Measurements from ENCODE around the gene JADE2. TPM values are rescaled to one million over a fixed set of nuclear protein-coding genes. Genes with fewer than 3 reads are reported as not detected.
A peak's percentile ranks its signal among the peaks of the same experiment; 100 is the strongest.
"Not testable (repeated sequence)": the region's sequence is repeated elsewhere in the genome, so short reads cannot be mapped to it uniquely, and the experiment has no call there.

JADE2 gene
- total and polyA plus RNA-seq, 7 donors: 4.9 to 53.8 (median 38.5) TPM

- DNase-seq: no peak
- Histone ChIP-seq H3K27me3 (no peaks in the 10 kb centered on the region), H3K4me3 (no peak overlapping the region), H3K4me1 (peaks cover 0 to 82% (median 72%) of the 10 kb centered on the region in 4 donors), H3K9me3 (no peaks in the 10 kb centered on the region), H3K27ac (peak overlapping the region; percentile 35 to 86 (median 59)), H3K36me3 (peaks cover 0 to 57% (median 3%) of the 10 kb centered on the region in 4 donors)
- WGBS, 2 donors: 88 to 96% methylated on average over 8 of the region's 8 CpGs
- intact Hi-C loops (cut with DNase I): no loop called here
- TF ChIP-seq POLR2A (IDR thresholded peaks at IDR 0.05) (no peak), CTCF (IDR thresholded peaks at IDR 0.05) (no peak), POLR2AphosphoS5 (IDR thresholded peaks at IDR 0.05) (no peak), EP300 (IDR thresholded peaks at IDR 0.05) (no peak)
Measured at GRCh38 chr5:134551901-134552300, 26.4 kb downstream of the JADE2 start.

GRCh38 chr5:134552301-134552700 lies 26.8 kb downstream of the JADE2 start:
- intact Hi-C loops (cut with DNase I): no loop called here
- peaks cover 0 to 57% (median 3%) of the 10 kb centered on the region in 4 donors for H3K36me3 ChIP-seq
- no peak for DNase-seq
- WGBS, 2 donors: 87 to 93% methylated on average over 3 of the region's 3 CpGs
- no peak overlapping the region for H3K4me3 ChIP-seq
- H3K27ac ChIP-seq: peak overlapping the region; percentile 35 to 86 (median 59)
- TF ChIP-seq POLR2AphosphoS5 (IDR thresholded peaks at IDR 0.05) (peak in 2 of 4 donors; percentile 38 to 51), EP300 (IDR thresholded peaks at IDR 0.05) (peak in 1 of 4 donors; percentile 46), CTCF (IDR thresholded peaks at IDR 0.05) (no peak)
- H3K9me3 ChIP-seq: no peaks in the 10 kb centered on the region
- no peaks in the 10 kb centered on the region for H3K27me3 ChIP-seq
- peaks cover 0 to 78% (median 68%) of the 10 kb centered on the region in 4 donors for H3K4me1 ChIP-seq

GRCh38 chr5:134552716-134553115 lies 27.2 kb downstream of the JADE2 start:
- intact Hi-C loops (cut with DNase I); H3K9me3 ChIP-seq; DNase-seq; H3K4me3 ChIP-seq; H3K27me3 ChIP-seq: not testable (repeated sequence)
- 91 to 92% methylated on average over 7 of the region's 7 CpGs for WGBS, 2 donors
- H3K27ac ChIP-seq: peak overlapping the region in 3 of 4 donors; percentile 35 to 86 (median 78)
- H3K36me3 ChIP-seq: peaks cover 0 to 55% (median 3%) of the 10 kb centered on the region in 4 donors
- H3K4me1 ChIP-seq: peaks cover 0 to 74% (median 63%) of the 10 kb centered on the region in 4 donors

GRCh38 chr5:134553821-134554267 lies 28.4 kb downstream of the JADE2 start:
- Histone ChIP-seq H3K27me3 (no peaks in the 10 kb centered on the region), H3K4me3 (no peak overlapping the region), H3K36me3 (peaks cover 0 to 48% (median 3%) of the 10 kb centered on the region in 4 donors), H3K9me3 (no peaks in the 10 kb centered on the region), H3K4me1 (peaks cover 0 to 63% (median 52%) of the 10 kb centered on the region in 4 donors), H3K27ac (peak overlapping the region; percentile 54 to 86 (median 82))
- TF ChIP-seq POLR2AphosphoS5 (IDR thresholded peaks at IDR 0.05): no peak
- no peak for TF ChIP-seq EP300 (IDR thresholded peaks at IDR 0.05)
- TF ChIP-seq POLR2A (IDR thresholded peaks at IDR 0.05): no peak
- no peak for TF ChIP-seq CTCF (IDR thresholded peaks at IDR 0.05)
- no peak for DNase-seq
- intact Hi-C loops (cut with DNase I): no loop called here
- 64 to 71% methylated on average over 6 of the region's 6 CpGs for WGBS, 2 donors

- H3K4me3 ChIP-seq: no peak overlapping the region
- H3K9me3 ChIP-seq: no peaks in the 10 kb centered on the region
- no peaks in the 10 kb centered on the region for H3K27me3 ChIP-seq
- peak overlapping the region; percentile 67 to 86 (median 82) for H3K27ac ChIP-seq
- intact Hi-C loops (cut with DNase I): no loop called here
- peak in 3 of 4 donors; percentile 56 to 94 (median 71) for TF ChIP-seq EP300 (IDR thresholded peaks at IDR 0.05)
- no peak for TF ChIP-seq POLR2A (IDR thresholded peaks at IDR 0.05)
- TF ChIP-seq CTCF (IDR thresholded peaks at IDR 0.05): peak in 1 of 4 experiments; percentile 34
- peak; percentile 58 to 88 (median 68) for TF ChIP-seq POLR2AphosphoS5 (IDR thresholded peaks at IDR 0.05)
- peaks cover 0 to 56% (median 49%) of the 10 kb centered on the region in 4 donors for H3K4me1 ChIP-seq
- 44% methylated on average over 15 of the region's 15 CpGs for WGBS, 2 donors
- H3K36me3 ChIP-seq: peaks cover 0 to 49% (median 4%) of the 10 kb centered on the region in 4 donors
- DNase-seq: peak; percentile 92
Measured at GRCh38 chr5:134554319-134555222, 29.1 kb downstream of the JADE2 start.

All from sigmoid colon (tissue), 7 donors.